ENCODE results near the gene LMOD2.

The LMOD2 gene

GRCh38 chr7:123639631-123640030 is 16.0 kb upstream of the LMOD2 start:
- DNase-seq (ENCODE audit: low read depth in 2 of 2) = no peak

- DNase-seq (ENCODE audit: low read depth in 2 of 2) = no peak
These were observed 15.1 kb upstream of the LMOD2 start for GRCh38 chr7:123640583-123640982.

GRCh38 chr7:123641901-123642300 is 13.8 kb upstream of the LMOD2 start:
- no peak for DNase-seq (ENCODE audit: low read depth in 2 of 2)

- DNase-seq (ENCODE audit: low read depth in 2 of 2) = no peak
These were observed 11.9 kb upstream of the LMOD2 start for GRCh38 chr7:123643495-123644441.

- DNase-seq (ENCODE audit: low read depth in 2 of 2) = no peak
These were observed 10.2 kb upstream of the LMOD2 start for GRCh38 chr7:123645516-123645915.

- no peak for DNase-seq (ENCODE audit: low read depth in 2 of 2)
These were observed 8.4 kb upstream of the LMOD2 start for GRCh38 chr7:123647106-123647730.

- DNase-seq (ENCODE audit: low read depth in 2 of 2) = no peak
These were observed 5.7 kb upstream of the LMOD2 start for GRCh38 chr7:123649964-123650363.

GRCh38 chr7:123650595-123650994 is 5.1 kb upstream of the LMOD2 start:
- no peak for DNase-seq (ENCODE audit: low read depth in 2 of 2)

GRCh38 chr7:123652406-123652805 is 3.3 kb upstream of the LMOD2 start:
- DNase-seq (ENCODE audit: low read depth in 2 of 2) = no peak

GRCh38 chr7:123653162-123653561 is 2.5 kb upstream of the LMOD2 start:
- DNase-seq (ENCODE audit: low read depth in 2 of 2) = no peak

GRCh38 chr7:123656544-123657303 is 1.1 kb downstream of the LMOD2 start:
- DNase-seq (ENCODE audit: low read depth in 2 of 2) = no peak

- no peak for DNase-seq (ENCODE audit: low read depth in 2 of 2)
These were observed 1.6 kb downstream of the LMOD2 start for GRCh38 chr7:123657304-123657685.

GRCh38 chr7:123658023-123658422 is 2.4 kb downstream of the LMOD2 start:
- no peak for DNase-seq (ENCODE audit: low read depth in 2 of 2)

GRCh38 chr7:123660514-123661354 is 5.1 kb downstream of the LMOD2 start:
- no peak for DNase-seq (ENCODE audit: low read depth in 2 of 2)

GRCh38 chr7:123661765-123662164 is 6.1 kb downstream of the LMOD2 start:
- DNase-seq (ENCODE audit: low read depth in 2 of 2) = no peak

- DNase-seq (ENCODE audit: low read depth in 2 of 2) = no peak
These were observed 6.6 kb downstream of the LMOD2 start for GRCh38 chr7:123662293-123662692.

GRCh38 chr7:123662755-123663154 is 7.1 kb downstream of the LMOD2 start:
- DNase-seq (ENCODE audit: low read depth in 2 of 2) = no peak

GRCh38 chr7:123663200-123663599 is 7.5 kb downstream of the LMOD2 start:
- no peak for DNase-seq (ENCODE audit: low read depth in 2 of 2)

GRCh38 chr7:123665157-123665556 is 9.5 kb downstream of the LMOD2 start:
- DNase-seq (ENCODE audit: low read depth in 2 of 2) = no peak

GRCh38 chr7:123665896-123666295 is 10.2 kb downstream of the LMOD2 start:
- no peak for DNase-seq (ENCODE audit: low read depth in 2 of 2)

- no peak for DNase-seq (ENCODE audit: low read depth in 2 of 2)
These were observed 10.8 kb downstream of the LMOD2 start for GRCh38 chr7:123666492-123666891.

- DNase-seq (ENCODE audit: low read depth in 2 of 2) = no peak
These were observed 13.8 kb downstream of the LMOD2 start for GRCh38 chr7:123669485-123669884.

Data from activated CD4-positive, alpha-beta T cell treated with anti-CD3 and anti-CD28 coated beads for 24 hours (primary cell).